GM12874 (cell line): ENCODE data around the gene CCDC142.

Experiments used
- TF ChIP-seq, protein P1 (sequence below): IDR thresholded peaks from 2 replicates; pipeline ENCODE4 v1.5.1; 2011; ENCODE audit warnings: low read depth, mild to moderate bottlenecking, control low read depth, low read length, moderate library complexity; ENCODE audit not compliant: insufficient read depth

Gene CCDC142

DNA sequence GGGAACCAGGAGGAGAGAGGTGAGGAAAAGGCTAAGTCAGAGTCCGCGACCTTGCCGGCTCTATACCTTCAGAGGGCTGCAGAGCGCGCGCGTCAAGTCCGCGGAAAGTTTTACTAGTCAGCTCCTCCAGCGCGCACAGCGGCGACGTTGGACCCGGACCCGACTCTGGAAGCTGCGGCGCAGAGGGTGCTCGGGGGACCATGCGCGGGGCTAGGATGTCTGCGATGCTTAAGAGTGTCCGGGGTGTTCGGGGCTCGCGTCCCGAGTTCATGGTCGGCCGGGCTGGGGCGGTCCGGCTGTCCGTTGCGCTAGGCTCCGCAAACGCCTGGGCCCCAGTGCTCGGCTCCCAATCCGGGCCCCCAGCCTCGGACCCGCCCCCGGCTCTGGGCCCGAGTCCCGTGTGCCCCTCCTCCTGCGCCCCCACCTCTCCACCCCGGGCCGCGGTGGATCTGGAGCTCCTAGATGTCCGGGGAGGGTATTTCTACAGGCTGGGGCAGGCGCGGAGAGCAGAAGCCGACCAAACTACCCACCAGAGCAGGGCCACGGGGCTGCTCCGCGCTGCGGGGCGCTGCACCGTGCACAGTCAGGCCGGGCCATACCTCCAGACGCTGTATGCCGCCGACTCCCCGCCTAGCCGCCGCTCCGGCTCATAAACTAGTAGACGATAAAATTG is 16.6 kb upstream of the CCDC142 start, which contains the start of gene LBX2:
Gene LBX2, minus strand, starts transcription at position 337 of the 673 bp plus-strand sequence. Its CDS starts 66 bp downstream, at position 271.
- TF ChIP-seq, protein P1, sequence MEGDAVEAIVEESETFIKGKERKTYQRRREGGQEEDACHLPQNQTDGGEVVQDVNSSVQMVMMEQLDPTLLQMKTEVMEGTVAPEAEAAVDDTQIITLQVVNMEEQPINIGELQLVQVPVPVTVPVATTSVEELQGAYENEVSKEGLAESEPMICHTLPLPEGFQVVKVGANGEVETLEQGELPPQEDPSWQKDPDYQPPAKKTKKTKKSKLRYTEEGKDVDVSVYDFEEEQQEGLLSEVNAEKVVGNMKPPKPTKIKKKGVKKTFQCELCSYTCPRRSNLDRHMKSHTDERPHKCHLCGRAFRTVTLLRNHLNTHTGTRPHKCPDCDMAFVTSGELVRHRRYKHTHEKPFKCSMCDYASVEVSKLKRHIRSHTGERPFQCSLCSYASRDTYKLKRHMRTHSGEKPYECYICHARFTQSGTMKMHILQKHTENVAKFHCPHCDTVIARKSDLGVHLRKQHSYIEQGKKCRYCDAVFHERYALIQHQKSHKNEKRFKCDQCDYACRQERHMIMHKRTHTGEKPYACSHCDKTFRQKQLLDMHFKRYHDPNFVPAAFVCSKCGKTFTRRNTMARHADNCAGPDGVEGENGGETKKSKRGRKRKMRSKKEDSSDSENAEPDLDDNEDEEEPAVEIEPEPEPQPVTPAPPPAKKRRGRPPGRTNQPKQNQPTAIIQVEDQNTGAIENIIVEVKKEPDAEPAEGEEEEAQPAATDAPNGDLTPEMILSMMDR = no peak

DNA sequence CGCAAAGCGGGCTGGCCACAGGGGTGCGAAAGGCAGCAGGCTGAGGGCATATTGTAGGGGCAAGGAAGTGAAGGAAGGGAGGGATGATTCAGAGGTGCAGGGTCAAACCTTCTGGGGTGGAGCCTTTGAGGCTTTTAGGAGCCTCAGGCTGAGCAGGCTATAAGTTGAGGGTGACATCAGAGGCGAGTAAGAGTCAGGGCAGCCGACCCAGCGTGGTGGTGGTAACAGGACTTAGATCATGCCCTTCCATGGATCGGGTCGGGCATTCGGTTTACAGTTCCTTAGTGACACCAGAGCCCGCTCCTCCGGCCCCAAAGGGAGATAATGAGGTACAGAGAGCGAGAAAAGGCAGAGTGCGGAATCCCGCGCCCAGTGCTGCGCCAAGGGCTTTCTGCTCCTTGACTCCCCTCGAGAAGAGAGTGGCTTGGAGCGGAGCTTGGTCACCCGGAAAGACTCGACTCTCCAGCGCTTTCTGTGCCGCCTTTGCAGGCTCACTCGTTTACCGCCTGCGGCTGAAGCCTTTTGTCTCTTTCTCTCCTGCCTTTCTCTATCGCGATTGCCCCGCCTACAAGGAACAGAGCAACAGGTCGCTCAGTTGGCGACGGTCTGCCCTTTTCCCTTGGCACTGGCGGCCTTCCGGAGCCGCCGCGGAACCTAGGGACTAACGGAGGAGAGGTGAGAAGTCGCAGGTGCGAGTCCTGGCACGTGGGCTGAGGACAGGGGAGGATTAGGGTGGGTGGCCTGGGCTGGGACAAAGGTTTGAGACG is 15.9 kb upstream of the CCDC142 start:
- TF ChIP-seq, protein P1 = no peak

DNA sequence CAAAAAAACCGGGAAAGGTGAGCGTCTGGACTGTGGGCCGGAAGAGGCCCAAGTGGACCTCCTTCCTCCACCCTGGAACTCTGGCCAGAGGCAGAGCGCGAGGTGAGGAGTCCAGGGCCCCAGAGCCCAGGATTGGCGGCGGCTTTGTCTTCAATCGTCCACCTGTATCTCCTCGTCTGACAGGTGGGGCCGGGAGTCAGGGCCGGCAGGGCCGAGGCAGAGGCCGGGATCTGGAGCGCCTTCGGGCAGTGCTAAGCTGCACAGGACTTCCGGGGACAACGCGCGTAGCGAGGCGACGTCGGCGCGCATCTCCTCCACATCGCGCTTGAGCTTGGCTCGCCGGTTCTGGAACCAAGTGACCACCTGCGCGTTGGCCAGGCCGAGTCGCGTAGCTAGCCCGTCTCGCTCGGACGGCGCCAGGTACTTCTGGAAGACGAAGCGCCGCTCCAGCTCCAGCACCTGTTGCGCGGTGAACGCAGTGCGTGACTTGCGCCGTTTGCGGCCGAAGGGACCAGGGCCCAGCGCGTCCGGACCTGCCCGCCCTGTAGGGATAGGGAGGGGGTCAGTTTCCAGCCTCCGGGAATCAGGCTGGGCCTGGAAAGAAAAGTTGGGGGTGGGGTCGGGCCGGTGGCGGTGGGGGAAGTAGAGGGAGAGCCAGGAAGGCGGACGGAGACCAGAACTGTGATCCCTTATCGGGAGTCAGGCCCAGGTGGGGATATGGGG is 15.1 kb upstream of the CCDC142 start:
- TF ChIP-seq, protein P1 = no peak

DNA sequence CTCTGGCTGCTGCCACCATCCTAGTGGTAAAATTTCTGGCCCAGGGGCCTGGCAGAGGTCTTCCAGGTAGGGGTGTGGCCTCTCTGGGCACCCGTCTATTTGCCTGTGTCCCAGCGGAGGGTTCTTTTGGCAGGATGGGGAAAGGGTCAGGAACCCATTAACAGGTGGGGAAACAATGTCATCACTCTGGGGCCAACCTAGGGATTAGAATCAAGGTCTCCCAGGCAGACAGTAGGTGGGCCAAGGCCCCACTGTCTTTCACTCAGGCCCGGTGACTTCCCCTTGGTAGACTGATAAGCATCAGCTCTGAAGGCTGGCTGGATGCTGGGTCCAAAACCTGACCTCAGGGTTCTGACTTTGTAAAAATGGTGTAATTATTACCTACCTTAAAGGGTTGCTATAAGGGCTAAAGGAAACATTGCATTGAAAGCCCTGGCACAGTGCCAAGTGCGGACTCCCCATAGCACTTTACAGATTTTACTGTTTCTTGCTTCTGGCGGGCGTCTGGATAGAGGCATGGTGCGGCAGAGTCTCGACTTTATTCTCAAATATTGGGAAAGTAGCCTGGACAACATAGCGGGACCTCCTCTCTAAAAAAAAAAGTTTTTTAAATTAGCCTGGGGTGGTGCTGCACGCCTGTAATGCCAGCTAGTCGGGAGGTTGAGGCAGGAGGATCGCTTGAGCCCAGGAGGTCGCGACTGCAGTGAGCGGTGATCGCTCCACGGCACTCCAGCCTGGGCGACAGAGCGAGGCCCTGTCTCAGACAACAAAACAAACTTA is 14.4 kb upstream of the CCDC142 start:
- TF ChIP-seq, protein P1 = no peak

DNA sequence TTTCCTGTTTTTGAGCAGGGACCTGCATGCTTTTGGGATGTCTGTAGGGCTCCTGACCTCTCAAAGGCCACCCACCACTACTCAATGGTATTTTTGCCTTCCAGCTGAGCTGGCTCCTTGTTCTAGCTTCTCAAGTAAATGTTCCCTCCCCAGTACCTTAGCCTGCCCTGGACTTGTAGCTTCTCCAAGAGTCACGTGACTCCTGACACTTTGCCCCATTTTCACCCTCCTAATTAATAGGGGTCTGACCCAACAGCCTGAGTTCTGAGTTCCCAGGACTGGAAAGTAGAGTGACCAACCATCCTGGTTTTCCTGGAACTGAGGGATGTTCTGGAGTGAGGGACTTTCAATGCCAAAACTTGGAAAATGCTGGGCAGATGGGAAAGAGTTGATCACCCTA is 12.6 kb upstream of the CCDC142 start:
- TF ChIP-seq, protein P1 = no peak

DNA sequence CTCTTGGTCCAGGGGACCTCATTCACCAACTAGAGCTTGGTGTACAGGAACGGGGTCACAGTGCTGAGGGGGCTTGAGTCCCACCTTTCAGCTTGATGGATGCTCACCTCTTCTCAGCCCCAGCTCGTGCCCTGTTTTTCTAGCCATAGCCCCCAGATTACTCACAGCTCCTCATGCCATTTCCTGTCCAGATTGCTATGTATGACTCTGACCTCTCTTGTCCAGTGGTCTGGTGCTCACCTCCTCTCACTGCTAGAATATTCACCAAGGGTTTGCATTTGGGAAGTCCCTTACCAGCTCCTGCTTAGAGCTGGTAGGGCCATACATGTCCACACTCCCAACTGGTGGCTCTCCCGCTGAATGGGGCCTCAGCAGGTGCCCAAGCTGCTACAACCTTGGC is 10.7 kb upstream of the CCDC142 start:
- TF ChIP-seq, protein P1 = no peak
